PC-9 (cell line): ENCODE results near the gene TMEM167A. TPM values are rescaled to one million over a fixed set of nuclear protein-coding genes. Genes with fewer than 3 reads are reported as not detected.

Experiments
- BruUV-seq: library from RNA; stranded (reverse); fragments of 400-500 nt; replicated peaks from 2 replicates; lab custom pipeline; 2021; lab: Mats Ljungman, UMichigan
- CTCF ChIA-PET: fragments of 300-600 bp; sonication (Branson Sonifier 250); formaldehyde crosslinking; loops from one replicate; lab custom pipeline; 2022; ENCODE audit warnings: antibody characterized with exemption; lab: Charles Lee
- POLR2A ChIA-PET: fragments of 300-600 bp; sonication (Branson Sonifier 250); formaldehyde crosslinking; loops from one replicate; lab custom pipeline; 2022; ENCODE audit warnings: antibody characterized with exemption; ENCODE audit not compliant: unreplicated experiment; lab: Charles Lee
- DNase-seq, 2 experiments: peaks; one replicate each; pipeline versions ENCODE4 v3.0.0 to v3.0.0-alpha.2; 2015 to 2022; ENCODE audit warnings: mixed read lengths in 1 of 2
- H2AFZ ChIP-seq: fragments of 200-600 bp; sonication (generic); 2 replicates; pipeline ENCODE4 v1.8.1; 2017; ENCODE audit warnings: antibody characterized with exemption
- H3F3A ChIP-seq: fragments of 200-600 bp; sonication (generic); 2 replicates; pipeline ENCODE4 v1.8.1; 2017; ENCODE audit warnings: antibody characterized with exemption, mild to moderate bottlenecking, low read depth; ENCODE audit not compliant: insufficient read depth
- H3K27ac ChIP-seq: fragments of 200-600 bp; sonication (generic); 2 replicates; pipeline ENCODE4 v1.6.1; 2016; ENCODE audit warnings: mixed run types
- H3K27me3 ChIP-seq: fragments of 200-600 bp; sonication (generic); 2 replicates; pipeline ENCODE4 v1.6.1; 2016; ENCODE audit warnings: low read depth, mixed run types; ENCODE audit not compliant: insufficient read depth
- H3K36me3 ChIP-seq: fragments of 200-600 bp; sonication (generic); 2 replicates; pipeline ENCODE4 v1.6.1; 2016; ENCODE audit warnings: low read depth, mixed run types
- H3K4me1 ChIP-seq: fragments of 200-600 bp; sonication (generic); replicated peaks from 2 replicates; pipeline ENCODE4 v1.6.1; 2016; ENCODE audit warnings: mixed run types; ENCODE audit not compliant: insufficient read depth
- H3K4me2 ChIP-seq: fragments of 200-600 bp; sonication (generic); 2 replicates; pipeline ENCODE4 v1.6.1; 2017; ENCODE audit warnings: mixed run types
- H3K4me3 ChIP-seq: fragments of 200-600 bp; sonication (generic); 2 replicates; pipeline ENCODE4 v1.6.1; 2016; ENCODE audit warnings: mixed run types
- H3K79me2 ChIP-seq: fragments of 200-600 bp; sonication (generic); 2 replicates; pipeline ENCODE4 v1.6.1; 2017; ENCODE audit warnings: low read depth, mixed run types
- H3K9me2 ChIP-seq: fragments of 200-600 bp; sonication (generic); 2 replicates; pipeline ENCODE4 v1.8.1; 2017; ENCODE audit warnings: mild to moderate bottlenecking; ENCODE audit not compliant: insufficient read depth
- H3K9me3 ChIP-seq: fragments of 200-600 bp; sonication (generic); 2 replicates; pipeline ENCODE4 v1.8.1; 2016; ENCODE audit warnings: low read depth; ENCODE audit not compliant: insufficient read depth
- H4K20me1 ChIP-seq: fragments of 200-600 bp; sonication (generic); 2 replicates; pipeline ENCODE4 v1.8.1; 2017; ENCODE audit not compliant: insufficient read depth
- EZH2 ChIP-seq: fragments of 200-600 bp; sonication (generic); IDR thresholded peaks from 2 replicates; pipeline ENCODE4 v1.8.0; 2017; ENCODE audit warnings: antibody characterized with exemption, low read depth
- intact Hi-C: fragments of 100-400 bp; cut with micrococcal nuclease; formaldehyde crosslinking; loops from one replicate; pipeline ENCODE4 v1.10.0; 2022; ENCODE audit not compliant: unreplicated experiment
- total RNA-seq: library from RNA; stranded (reverse); gene quantifications from 2 replicates; pipeline ENCODE4 v1.2.3, GENCODE V29; 2021
- TF ChIP-seq, protein P1 (sequence below): fragments of 200-600 bp; sonication (generic); conservative IDR thresholded peaks from 2 replicates; pipeline ENCODE4 v1.6.1; 2017; ENCODE audit warnings: mixed run types, antibody characterized with exemption, mild to moderate bottlenecking, moderate library complexity

TMEM167A gene
- total RNA-seq, 1 experiment from 2014 or later, result 82.7 TPM

DNA sequence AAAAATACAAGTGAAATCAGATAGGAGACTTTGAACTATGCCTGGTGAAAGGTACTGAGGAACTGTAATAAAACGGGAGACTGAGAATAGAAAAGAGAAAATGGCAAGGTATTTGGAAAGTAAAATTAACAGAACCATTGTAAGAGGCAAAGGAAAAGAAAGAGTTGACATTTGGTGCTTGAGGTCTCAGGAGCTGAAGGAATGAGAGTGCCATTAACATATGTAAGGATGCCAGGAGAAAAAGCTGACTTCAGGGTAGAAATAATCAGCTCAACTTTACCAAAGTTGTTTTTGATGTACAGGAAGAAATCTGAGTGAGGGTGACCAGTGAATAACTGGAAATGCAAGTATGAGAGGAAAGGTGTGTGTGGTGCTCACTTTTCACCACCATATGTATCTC is 69.4 kb downstream of the TMEM167A start:
- Histone ChIP-seq H4K20me1 (no peaks in the 10 kb centered on the region), H3K4me1 (no peaks in the 10 kb centered on the region), H3K9me3 (no peaks in the 10 kb centered on the region), H3K27ac (no peak overlapping the region), H3K4me3 (no peak overlapping the region), H3K4me2 (no peak overlapping the region), H3K79me2 (no peaks in the 10 kb centered on the region), H3K36me3 (no peaks in the 10 kb centered on the region), H3K9me2 (no peaks in the 10 kb centered on the region), H2AFZ (no peak overlapping the region), H3F3A (no peaks in the 10 kb centered on the region), H3K27me3 (no peaks in the 10 kb centered on the region)
- no TSS peak for BruUV-seq
- ChIA-PET POLR2A (no interaction called here), CTCF (no interaction called here)
- no peak for DNase-seq
- TF ChIP-seq EZH2, result no peak
- TF ChIP-seq, protein P1, sequence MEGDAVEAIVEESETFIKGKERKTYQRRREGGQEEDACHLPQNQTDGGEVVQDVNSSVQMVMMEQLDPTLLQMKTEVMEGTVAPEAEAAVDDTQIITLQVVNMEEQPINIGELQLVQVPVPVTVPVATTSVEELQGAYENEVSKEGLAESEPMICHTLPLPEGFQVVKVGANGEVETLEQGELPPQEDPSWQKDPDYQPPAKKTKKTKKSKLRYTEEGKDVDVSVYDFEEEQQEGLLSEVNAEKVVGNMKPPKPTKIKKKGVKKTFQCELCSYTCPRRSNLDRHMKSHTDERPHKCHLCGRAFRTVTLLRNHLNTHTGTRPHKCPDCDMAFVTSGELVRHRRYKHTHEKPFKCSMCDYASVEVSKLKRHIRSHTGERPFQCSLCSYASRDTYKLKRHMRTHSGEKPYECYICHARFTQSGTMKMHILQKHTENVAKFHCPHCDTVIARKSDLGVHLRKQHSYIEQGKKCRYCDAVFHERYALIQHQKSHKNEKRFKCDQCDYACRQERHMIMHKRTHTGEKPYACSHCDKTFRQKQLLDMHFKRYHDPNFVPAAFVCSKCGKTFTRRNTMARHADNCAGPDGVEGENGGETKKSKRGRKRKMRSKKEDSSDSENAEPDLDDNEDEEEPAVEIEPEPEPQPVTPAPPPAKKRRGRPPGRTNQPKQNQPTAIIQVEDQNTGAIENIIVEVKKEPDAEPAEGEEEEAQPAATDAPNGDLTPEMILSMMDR, result no peak
- intact Hi-C loops, result no loop called here

DNA sequence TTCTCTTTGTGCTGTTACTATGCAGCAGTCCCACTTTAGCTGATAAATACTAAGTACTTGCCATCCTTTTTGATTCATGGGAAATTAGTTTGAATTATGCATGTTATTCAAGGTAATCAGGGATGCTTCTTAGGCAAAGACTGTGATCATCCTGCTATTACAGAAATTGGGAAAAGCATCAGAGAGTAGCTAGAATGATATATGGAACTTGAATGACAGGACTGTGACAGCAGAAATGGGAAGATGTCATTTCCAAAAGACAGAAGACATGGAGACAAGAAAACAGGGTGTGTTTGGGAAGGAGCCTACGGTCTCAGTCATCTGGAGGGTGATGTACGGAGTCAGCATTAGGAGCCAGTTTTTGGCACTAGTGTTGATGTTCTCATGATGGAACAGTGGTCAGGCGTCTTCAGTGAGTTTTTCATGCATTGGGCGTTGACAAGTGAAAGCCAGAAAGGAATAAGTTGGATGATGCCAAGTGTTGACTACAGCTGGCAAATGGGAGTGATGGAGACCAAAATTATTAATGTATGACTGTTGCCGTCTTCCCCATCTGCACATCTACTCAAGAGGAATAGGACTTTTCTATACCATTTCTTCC is 70.4 kb downstream of the TMEM167A start:
- no peaks in the 10 kb centered on the region for H3K9me2 ChIP-seq
- BruUV-seq, result no TSS peak
- DNase-seq, result no peak
- POLR2A ChIA-PET, result no interaction called here
- H3K9me3 ChIP-seq, result no peaks in the 10 kb centered on the region
- no peak overlapping the region for H3K4me2 ChIP-seq
- CTCF ChIA-PET, result no interaction called here
- intact Hi-C loops, result no loop called here
- H3K27ac ChIP-seq, result no peak overlapping the region
- no peaks in the 10 kb centered on the region for H3K4me1 ChIP-seq
- H3K4me3 ChIP-seq, result no peak overlapping the region
- no peak overlapping the region for H2AFZ ChIP-seq
- no peaks in the 10 kb centered on the region for H3K27me3 ChIP-seq
- H3F3A ChIP-seq, result no peaks in the 10 kb centered on the region
- H3K36me3 ChIP-seq, result no peaks in the 10 kb centered on the region
- TF ChIP-seq, protein P1, result no peak
- TF ChIP-seq EZH2, result no peak
- no peaks in the 10 kb centered on the region for H4K20me1 ChIP-seq
- H3K79me2 ChIP-seq, result no peaks in the 10 kb centered on the region

DNA sequence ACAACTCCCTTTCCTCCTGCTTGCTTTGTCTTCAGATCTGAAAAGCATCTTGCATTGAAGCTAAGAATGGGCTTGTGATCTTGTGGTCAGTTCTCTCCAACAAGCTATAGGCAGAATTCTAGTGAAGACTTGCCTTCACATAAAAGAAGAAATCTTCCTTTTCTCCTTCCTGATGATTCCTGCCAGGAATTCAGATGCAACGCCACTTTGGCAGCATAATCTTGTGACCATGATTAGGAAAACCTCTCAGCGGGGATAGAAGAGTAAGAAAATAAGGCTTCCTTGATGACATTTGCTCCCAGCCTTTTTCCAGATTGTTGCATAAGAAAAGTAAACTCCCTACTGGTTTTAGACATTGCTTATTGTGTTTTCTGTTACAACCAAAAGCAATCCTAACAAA is 73.4 kb downstream of the TMEM167A start:
- no peak overlapping the region for H3K4me3 ChIP-seq
- H3K9me2 ChIP-seq, result no peaks in the 10 kb centered on the region
- intact Hi-C loops, result no loop called here
- no peaks in the 10 kb centered on the region for H3F3A ChIP-seq
- POLR2A ChIA-PET, result no interaction called here
- H3K79me2 ChIP-seq, result no peaks in the 10 kb centered on the region
- TF ChIP-seq, protein P1, result no peak
- TF ChIP-seq EZH2, result no peak
- H2AFZ ChIP-seq, result no peak overlapping the region
- H4K20me1 ChIP-seq, result no peaks in the 10 kb centered on the region
- H3K36me3 ChIP-seq, result no peaks in the 10 kb centered on the region
- 0 out of 2 replicates have a peak, but pooled peaks cover 5% of the 10 kb centered on the region for H3K4me1 ChIP-seq
- BruUV-seq, result no TSS peak
- no peak overlapping the region for H3K4me2 ChIP-seq
- H3K27me3 ChIP-seq, result no peaks in the 10 kb centered on the region
- DNase-seq, result no peak
- no peak overlapping the region for H3K27ac ChIP-seq
- H3K9me3 ChIP-seq, result no peaks in the 10 kb centered on the region
- CTCF ChIA-PET, result no interaction called here

Other genes starting within 250 kb of the TMEM167A start
- gene XRCC4, start 153 bp upstream of the TMEM167A start, total RNA-seq, result 10.2 and 12.2 TPM in 2 replicates